ENCODE data around the gene AHCYL2. TPM values are rescaled to one million over a fixed set of nuclear protein-coding genes. Genes with fewer than 3 reads are reported as not detected.
"Not testable (repeated sequence)": the region's sequence is repeated elsewhere in the genome, so short reads cannot be mapped to it uniquely, and the experiment has no call there.

AHCYL2 gene
- total RNA-seq, 1 donor from 2014 or later, result 91.0 TPM

DNA sequence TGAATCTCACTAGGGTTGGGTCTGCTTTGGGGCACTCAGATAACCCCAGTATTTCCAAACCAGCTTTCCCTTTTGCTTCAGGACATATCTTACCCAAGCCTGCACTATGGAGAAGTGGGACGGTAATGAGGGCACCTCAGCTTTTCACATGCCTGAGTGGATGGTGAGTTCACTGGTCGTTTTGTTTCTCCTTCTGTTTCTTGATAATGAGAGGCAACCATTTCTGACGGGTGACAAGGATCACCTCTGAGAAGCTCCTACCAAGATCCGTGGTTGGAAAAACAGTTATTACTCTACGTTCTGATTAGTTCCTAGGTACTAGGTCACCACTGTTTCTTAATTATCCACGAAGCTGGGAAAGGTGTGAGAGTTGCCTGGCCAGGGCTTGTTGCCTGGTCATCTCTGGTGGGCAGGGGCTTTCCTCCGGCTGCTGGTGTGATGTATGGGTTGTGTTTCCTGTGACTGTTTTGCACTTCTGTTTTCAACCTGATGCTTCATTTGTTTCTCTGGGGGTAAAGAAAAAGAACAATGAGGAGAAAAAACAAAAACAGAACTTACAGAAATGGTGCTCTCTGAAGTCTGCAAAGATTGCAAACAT is 143.7 kb downstream of the AHCYL2 start:
- Histone ChIP-seq H3K4me1 (peaks cover 20% of the 10 kb centered on the region), H3K4me3 (peak overlapping the region; percentile 49), H3K9me3 (no peaks in the 10 kb centered on the region), H3K27me3 (ENCODE audit: low read depth) (no peaks in the 10 kb centered on the region), H3K36me3 (no peaks in the 10 kb centered on the region), H3K27ac (peak overlapping the region; percentile 80)
- ATAC-seq (peak in 1 of 2 donors; percentile 0), DNase-seq (no peak)
- TF ChIP-seq, protein P1, sequence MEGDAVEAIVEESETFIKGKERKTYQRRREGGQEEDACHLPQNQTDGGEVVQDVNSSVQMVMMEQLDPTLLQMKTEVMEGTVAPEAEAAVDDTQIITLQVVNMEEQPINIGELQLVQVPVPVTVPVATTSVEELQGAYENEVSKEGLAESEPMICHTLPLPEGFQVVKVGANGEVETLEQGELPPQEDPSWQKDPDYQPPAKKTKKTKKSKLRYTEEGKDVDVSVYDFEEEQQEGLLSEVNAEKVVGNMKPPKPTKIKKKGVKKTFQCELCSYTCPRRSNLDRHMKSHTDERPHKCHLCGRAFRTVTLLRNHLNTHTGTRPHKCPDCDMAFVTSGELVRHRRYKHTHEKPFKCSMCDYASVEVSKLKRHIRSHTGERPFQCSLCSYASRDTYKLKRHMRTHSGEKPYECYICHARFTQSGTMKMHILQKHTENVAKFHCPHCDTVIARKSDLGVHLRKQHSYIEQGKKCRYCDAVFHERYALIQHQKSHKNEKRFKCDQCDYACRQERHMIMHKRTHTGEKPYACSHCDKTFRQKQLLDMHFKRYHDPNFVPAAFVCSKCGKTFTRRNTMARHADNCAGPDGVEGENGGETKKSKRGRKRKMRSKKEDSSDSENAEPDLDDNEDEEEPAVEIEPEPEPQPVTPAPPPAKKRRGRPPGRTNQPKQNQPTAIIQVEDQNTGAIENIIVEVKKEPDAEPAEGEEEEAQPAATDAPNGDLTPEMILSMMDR (IDR thresholded peaks at IDR 0.05), result no peak
- intact Hi-C loops (cut with DNase I), result no loop called here

DNA sequence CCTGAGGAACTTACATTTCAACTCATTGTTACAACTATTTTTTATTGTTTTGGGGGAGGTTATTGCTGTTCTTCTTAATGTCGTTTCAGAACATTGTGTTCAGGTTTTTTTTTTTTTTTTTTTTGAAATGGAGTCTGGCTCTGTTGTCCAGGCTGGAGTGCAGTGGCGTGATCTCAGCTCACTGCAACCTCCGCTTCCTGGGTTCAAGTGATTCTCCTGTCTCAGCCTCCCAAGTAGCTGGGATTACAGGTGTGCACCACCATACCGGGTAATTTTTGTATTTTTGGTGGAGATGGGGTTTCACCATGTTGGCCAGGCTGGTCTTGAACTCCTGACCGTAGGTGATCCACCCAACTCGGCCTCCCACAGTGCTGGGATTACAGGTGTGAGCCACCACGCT is 144.6 kb downstream of the AHCYL2 start:
- peak overlapping the region; percentile 49 for H3K4me3 ChIP-seq
- H3K4me1 ChIP-seq, result peaks cover 20% of the 10 kb centered on the region
- H3K9me3 ChIP-seq; intact Hi-C loops (cut with DNase I); H3K27me3 ChIP-seq (ENCODE audit: low read depth); DNase-seq; ATAC-seq; H3K36me3 ChIP-seq: not testable (repeated sequence)
- H3K27ac ChIP-seq, result peak overlapping the region; percentile 80

DNA sequence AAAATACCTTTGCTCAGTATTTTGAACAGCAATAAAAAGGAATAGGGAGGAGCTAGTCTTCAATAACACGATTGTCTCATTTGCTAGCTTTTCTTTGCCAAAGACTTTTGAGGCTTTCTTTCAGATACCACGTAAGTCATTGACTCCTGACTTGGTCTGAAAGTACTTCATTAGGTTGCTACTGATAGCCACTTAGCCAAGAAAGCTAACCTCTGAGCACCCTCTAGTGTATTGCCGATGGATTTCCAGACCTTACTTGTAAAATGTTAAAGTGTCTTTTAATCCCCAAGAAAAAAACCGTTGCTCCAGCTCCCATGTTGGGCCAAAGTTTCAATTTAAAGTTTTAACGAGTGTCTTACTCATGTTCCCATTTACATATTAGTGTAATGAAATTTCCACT is 146.0 kb downstream of the AHCYL2 start:
- ATAC-seq (peak in 1 of 2 donors; percentile 38), DNase-seq (no peak)
- Histone ChIP-seq H3K27ac (peak overlapping the region; percentile 80), H3K36me3 (no peaks in the 10 kb centered on the region), H3K9me3 (no peaks in the 10 kb centered on the region), H3K4me1 (peaks cover 20% of the 10 kb centered on the region), H3K4me3 (peak overlapping the region; percentile 49), H3K27me3 (ENCODE audit: low read depth) (no peaks in the 10 kb centered on the region)
- TF ChIP-seq, protein P1 (IDR thresholded peaks at IDR 0.05), result no peak
- intact Hi-C loops (cut with DNase I), result no loop called here

DNA sequence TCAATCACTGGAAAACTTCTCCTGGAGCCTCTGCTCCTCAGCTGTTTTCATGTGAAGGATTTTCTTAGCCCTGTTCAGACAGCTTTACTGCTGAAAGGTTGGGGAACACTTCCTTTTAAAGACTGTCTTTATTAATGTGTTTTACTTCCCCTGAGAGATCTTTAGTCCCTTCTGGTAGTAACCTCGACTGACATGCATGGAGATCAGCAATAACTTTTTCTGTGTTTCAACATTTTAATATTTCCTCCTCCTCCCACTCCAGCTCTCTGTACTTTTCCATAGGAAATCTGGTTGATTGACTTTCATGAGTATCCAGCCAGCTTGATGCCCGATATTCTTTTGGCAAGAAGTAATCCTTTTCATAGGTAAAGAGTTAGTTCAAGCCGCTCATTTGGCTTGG is 146.7 kb downstream of the AHCYL2 start:
- H3K9me3 ChIP-seq, result no peaks in the 10 kb centered on the region
- intact Hi-C loops (cut with DNase I), result no loop called here
- TF ChIP-seq, protein P1 (IDR thresholded peaks at IDR 0.05), result no peak
- no peaks in the 10 kb centered on the region for H3K36me3 ChIP-seq
- H3K27me3 ChIP-seq (ENCODE audit: low read depth), result no peaks in the 10 kb centered on the region
- H3K4me3 ChIP-seq, result peak overlapping the region; percentile 49
- H3K4me1 ChIP-seq, result peaks cover 20% of the 10 kb centered on the region
- peak overlapping the region; percentile 80 for H3K27ac ChIP-seq
- DNase-seq (no peak), ATAC-seq (no peak)

DNA sequence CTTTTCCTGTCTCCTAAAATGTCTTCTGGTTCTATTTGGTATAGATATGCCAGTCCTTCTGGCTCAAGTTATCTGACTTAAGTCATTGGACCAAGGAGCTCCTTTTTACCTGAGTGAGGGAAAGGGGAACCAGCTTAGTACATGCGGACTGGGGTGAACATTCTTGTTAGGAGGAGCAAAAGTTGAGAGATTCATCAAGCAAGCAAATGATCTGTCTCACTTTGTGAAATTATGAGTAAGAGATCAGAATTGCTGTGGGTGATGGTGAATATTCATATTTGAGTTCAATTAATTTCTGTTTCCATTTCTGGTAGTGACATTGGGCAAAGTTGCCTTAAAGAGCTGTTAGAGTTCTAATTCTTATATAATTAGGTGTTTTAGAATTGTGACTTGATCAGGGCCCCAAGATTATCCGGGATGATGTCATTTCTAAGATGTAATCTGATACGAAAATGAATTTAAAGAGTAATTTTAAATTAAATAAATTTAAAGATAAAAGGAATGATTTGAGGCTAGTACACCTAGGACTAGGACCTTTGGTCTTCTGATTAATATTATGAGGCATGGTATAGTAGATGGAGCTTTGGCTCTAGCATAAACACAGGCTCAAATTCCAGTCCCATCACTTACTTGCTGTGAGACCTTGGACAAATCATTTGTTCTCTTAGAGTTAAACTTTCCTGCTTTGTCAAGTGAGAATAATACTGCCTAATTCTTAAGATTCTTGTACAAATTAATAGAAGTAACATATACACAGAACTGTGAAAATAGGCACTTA is 149.0 kb downstream of the AHCYL2 start:
- TF ChIP-seq, protein P1 (IDR thresholded peaks at IDR 0.05), result no peak
- Histone ChIP-seq H3K36me3 (no peaks in the 10 kb centered on the region), H3K4me3 (no peak overlapping the region), H3K4me1 (peaks cover 8% of the 10 kb centered on the region), H3K27me3 (ENCODE audit: low read depth) (no peaks in the 10 kb centered on the region), H3K27ac (peak overlapping the region; percentile 36), H3K9me3 (no peaks in the 10 kb centered on the region)
- ATAC-seq (no peak), DNase-seq (no peak)
- intact Hi-C loops (cut with DNase I), result no loop called here
